Stimulated activated CD8-positive, alpha-beta memory T cell treated with anti-CD3 and anti-CD28 coated beads, Interleukin-7, amount 100 ng/mL, for 24 hours (primary cell): ENCODE measurements around the gene SRP19.
A peak's percentile ranks its signal among the peaks of the same experiment; 100 is the strongest.
"Not testable (repeated sequence)": the region's sequence is repeated elsewhere in the genome, so short reads cannot be mapped to it uniquely, and the experiment has no call there.

Experiments
- DNase-seq: peaks from one replicate; pipeline ENCODE4 v3.0.0-alpha.2; 2020; ENCODE audit warnings: low read depth

Gene SRP19

DNA sequence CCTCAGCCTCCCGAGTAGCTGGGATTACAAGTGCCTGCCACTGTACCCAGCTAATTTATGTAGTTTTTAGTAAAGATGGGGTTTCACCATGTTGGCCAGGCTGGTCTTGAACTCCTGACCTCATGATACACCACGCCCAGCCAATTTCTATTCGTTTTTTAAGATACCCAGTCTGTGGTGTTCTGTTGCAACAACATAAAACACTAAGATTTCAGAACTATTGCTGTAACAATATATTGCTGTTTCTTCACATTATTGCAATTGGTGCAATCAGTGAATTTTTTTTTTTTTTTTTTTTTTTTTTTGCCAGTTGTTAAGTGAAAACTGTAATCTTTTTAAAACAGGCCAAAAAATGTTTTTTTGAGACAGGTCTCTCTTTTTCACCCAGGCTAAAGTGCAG, 9.9 kb downstream of the SRP19 start:
- no peak for DNase-seq

GRCh38 chr5:112876362-112876761, 15.3 kb downstream of the SRP19 start:
- no peak for DNase-seq

- DNase-seq = no peak
These were observed 17.0 kb downstream of the SRP19 start for GRCh38 chr5:112878101-112878500.

DNA sequence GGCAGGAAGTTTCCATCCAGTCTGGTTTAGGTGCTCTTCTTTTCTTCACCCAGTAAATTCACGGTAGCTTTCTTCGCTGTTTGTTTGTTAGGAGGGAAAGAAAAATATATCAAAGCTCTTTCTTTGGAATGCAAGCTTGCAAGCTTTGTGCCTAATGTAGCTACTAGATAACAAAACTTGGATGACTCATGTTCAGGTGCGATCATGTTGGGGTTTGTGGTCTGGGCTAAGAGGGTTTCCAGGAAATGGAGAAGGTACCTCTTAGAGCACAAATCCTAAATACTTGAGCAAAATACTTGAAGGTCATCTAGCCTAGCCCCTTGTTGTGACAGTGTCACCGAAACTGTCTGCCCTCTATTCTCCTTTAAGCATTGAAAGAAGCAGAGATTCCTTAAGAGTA, 17.7 kb downstream of the SRP19 start:
- peak; percentile 18 for DNase-seq

DNA sequence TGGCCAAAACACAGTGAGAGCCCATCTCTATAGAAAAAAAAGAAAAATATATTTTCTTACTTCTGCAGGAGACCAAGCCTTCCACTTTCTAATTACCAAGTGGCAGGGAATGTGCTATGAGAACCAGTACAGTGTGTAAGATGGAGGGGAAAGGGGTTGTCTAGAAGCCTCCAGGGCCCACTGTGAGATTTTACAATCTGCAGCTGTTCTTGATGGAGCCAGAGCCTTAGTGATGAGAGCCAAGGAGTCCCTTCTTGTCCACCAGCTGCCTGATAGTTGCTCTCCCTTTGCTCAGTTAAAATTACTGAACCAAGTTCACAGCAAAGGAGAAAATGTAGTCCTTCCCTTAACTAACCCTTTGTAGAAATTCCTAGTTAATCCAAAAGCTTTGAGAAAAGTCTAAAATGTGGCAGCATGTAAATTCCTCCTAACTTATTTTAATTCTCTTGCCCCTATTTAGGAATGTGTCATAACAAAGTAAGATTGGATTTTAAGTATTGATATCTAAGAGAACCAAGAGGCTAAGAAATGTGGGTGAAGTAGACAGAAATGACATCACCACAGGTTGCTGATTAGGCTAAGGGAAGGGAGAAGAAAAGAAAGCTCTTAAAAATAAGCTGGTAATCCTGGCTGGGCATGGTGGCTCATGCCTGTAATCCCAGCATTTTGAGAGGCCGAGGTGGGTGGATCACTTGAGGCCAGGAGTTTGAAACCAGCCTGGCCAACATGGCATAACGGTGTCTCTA, 19.3 kb downstream of the SRP19 start:
- no peak for DNase-seq

DNA sequence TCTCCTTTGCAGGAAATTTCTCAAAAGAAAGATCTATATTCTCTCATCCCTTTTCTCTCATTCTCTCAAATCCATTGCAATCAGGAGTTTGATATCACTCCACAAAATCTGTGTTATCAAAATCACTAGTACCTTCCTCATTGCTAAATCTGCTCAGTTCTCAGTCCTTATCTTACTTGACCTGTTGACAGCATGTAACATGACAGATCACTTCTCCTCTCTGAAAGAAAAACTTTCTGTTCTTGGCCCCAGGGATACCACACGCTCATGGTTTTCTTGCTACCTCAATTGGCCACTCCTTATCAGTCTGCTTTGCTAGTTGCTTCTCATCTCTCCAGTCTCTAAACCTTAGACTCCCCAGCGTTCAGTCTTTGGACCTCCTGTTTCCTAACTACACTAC, 22.1 kb downstream of the SRP19 start:
- no peak for DNase-seq

DNA sequence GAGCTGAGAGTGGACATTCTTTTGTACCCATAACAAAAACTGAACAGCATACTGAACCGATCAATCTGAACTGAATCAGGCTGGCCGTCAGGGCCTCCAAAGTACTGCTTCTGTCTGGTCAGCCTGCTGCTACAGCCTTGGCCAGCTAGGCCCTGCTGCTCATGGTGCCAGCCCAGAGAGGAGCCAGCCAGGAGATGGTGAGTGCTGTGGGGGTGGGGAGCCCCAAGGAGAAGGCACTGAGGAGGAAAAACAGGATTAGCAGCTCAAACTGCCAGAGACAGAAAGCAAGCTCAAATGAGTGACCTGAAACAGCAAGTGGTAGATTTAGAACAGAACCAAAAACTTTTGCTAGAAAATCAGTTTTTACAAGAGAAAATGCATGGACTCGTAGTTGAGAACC, 23.9 kb downstream of the SRP19 start:
- DNase-seq = no peak

- DNase-seq = no peak
These were observed 25.9 kb downstream of the SRP19 start for GRCh38 chr5:112886975-112887374.

GRCh38 chr5:112892066-112892465, 31.0 kb downstream of the SRP19 start:
- DNase-seq = not testable (repeated sequence)

- DNase-seq = no peak
These were observed 31.7 kb downstream of the SRP19 start for GRCh38 chr5:112892776-112893175.

GRCh38 chr5:112895682-112896081, 34.6 kb downstream of the SRP19 start:
- DNase-seq = no peak

DNA sequence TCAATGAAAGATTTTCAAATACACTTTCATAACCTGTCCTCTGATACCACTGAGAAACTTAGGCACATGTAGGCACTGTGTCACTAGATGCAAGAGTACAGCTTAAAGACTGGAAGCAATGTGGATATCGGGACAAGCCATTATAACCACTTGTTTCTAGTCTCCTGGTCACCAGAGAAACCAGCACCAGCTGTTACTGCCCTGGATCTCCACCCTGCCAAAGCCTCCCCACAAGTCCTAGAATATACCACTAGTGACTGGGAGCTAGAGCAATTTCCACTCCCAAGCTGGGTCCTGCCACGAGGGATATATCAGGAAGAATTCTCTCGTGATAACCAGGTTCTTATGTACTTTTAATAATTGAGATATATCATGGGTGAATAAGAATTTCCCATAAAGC, 41.5 kb downstream of the SRP19 start:
- DNase-seq = no peak

- DNase-seq = not testable (repeated sequence)
These were observed 43.9 kb downstream of the SRP19 start for GRCh38 chr5:112904996-112905395.

- no peak for DNase-seq
These were observed 45.5 kb downstream of the SRP19 start for GRCh38 chr5:112906637-112907036.

- DNase-seq = no peak
These were observed 46.1 kb downstream of the SRP19 start for GRCh38 chr5:112907166-112907631.

GRCh38 chr5:112908854-112909253, 47.8 kb downstream of the SRP19 start:
- no peak for DNase-seq

DNA sequence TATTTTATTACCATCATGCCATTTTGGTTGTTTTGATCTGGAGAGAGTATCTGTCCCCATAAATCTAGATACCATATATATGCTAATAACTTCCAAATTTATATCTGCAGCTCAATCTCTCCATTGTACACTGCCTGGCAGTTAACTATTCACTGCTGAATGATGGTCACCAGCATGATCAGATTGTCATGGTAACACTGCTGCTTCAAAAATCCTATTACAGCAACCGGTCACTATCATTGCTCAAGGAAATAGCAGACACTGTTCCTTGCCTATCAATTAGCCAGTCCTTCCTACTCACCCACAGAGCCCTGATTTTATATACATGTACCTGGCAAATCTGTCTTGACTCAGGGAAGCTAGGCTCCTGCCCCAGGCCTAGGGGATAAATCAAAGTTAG, 49.4 kb downstream of the SRP19 start:
- no peak for DNase-seq

GRCh38 chr5:112914584-112914983, 53.5 kb downstream of the SRP19 start:
- no peak for DNase-seq

GRCh38 chr5:112915831-112916230, 54.7 kb downstream of the SRP19 start:
- no peak for DNase-seq

GRCh38 chr5:112917453-112917995, 56.4 kb downstream of the SRP19 start:
- DNase-seq = no peak

GRCh38 chr5:112918136-112918535, 57.0 kb downstream of the SRP19 start:
- DNase-seq = no peak

DNA sequence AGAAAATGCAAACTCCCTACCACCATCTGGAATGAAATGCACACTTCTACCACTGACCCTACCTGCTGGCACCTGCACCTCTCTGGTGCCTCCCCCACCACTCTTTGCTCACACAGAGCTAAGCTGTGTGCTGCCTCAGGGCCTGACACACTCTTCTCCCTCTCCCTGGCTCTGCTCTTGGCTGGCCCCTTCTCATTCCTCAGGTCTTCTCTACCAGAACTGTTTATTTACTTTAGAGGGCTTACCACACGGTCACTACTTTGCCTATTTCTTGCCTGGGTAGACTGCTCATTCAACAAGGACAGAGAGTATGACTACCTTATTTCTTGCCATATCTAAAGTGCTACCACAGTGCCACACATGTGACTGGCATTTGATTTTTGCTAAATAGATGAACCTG, 57.6 kb downstream of the SRP19 start:
- DNase-seq = no peak
